Jurkat, Clone E6-1 (cell line): ENCODE measurements around the gene TMEM183A.
A peak's percentile ranks its signal among the peaks of the same experiment; 100 is the strongest.

Experiments
- DNase-seq: peaks from one replicate; pipeline ENCODE4 v3.0.0-alpha.2; 2011; ENCODE audit warnings: low read depth, low spot score
- H3K4me3 ChIP-seq: 2 replicates; pipeline ENCODE4 v1.5.1; 2011; ENCODE audit warnings: mild to moderate bottlenecking, low read length, control low read depth, moderate library complexity

The TMEM183A gene

GRCh38 chr1:203026031-203026665, 19.0 kb downstream of the TMEM183A start, which contains the start of gene PPFIA4:
PPFIA4 (plus strand) TSS chr1:203026491; CDS start chr1:203039009, 12,518 bp downstream.
- H3K4me3 ChIP-seq: peak within 1 kb of the TSS; percentile 58
- peak; percentile 60 for DNase-seq

DNA sequence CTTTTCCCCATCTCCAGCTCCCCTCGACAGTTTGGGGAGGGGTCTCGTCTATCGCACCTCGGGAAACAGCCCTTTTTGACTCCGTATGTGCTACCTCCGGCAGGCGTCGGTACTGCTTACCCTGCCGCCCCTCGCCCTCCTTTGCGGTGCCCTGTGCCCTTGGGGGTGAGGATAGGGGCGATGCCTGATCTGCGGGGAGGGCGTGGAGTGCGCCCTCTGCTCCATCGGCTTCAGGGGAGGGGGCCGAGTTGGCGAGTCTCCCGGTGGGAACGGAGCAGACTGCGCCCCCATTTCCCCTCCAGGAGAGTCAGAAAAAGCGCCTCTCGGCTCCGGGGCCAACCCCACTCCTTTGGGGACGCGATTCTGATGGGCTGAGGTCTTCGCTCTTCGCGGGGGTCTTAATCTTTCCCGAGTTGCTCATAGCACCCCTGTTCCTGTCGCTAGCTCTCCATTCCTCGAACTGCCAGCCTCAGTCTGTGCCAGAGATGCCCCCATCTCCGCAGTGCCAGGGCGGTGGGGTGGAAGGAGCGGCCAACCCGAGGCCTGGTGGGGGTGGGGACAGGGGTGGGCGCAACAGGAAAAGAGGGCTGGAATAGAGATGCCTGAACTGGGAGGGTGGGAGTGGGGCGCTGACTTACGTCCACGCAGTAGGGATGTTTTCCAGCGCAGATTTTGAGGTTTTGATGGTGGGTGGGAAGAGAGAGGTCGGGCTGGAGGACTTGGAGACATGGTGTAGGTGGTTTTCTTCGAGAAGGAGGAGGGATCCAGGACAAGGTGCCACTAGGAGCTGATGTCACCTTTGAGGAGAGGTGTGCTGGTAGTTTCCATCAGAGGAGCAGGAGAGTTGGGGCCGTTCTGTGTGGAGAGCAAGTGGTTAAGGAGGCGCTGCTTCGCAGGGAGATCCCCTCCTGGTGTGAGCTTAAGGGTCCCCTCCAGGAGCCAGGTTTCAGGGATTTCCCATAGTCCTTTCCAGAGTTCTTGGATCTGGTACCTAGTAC, 19.8 kb downstream of the TMEM183A start:
- H3K4me3 ChIP-seq: peak overlapping the region; percentile 58
- no peak for DNase-seq

DNA sequence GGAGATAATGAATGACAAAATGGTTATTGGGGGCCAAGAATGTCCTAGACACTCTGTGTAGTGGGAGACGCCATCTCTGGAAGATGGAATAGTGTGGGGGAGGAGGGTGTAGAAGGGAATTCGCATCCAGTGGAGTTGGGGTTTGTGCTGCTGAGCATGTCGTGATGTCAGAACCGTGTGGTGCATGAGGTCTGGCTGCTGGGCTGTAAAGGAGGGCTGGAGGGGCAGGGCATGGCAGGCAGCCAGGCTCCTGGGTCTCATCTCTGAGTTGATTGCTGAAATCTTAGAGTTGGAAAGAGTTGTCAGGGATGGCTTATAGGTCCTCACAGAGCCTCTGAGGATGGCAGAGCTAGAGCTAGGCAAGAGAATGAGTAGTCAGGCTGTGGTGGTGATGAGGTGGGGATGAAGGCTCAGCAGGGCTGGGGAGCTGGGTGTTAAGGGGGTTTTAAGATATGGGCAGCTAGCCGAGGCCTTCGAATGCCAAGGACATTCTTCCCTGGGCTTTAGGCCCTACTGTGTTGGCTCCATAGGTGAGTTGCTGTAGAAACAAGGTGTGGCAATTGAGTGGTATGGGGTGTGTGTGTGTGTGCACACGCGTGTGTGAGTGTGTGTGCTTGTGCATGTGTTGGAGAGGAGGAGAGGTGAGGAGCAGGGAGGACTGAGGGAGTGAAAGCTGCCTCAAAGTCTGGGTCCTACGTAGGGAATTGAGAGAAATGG, 21.1 kb downstream of the TMEM183A start:
- no peak overlapping the region for H3K4me3 ChIP-seq
- no peak for DNase-seq

DNA sequence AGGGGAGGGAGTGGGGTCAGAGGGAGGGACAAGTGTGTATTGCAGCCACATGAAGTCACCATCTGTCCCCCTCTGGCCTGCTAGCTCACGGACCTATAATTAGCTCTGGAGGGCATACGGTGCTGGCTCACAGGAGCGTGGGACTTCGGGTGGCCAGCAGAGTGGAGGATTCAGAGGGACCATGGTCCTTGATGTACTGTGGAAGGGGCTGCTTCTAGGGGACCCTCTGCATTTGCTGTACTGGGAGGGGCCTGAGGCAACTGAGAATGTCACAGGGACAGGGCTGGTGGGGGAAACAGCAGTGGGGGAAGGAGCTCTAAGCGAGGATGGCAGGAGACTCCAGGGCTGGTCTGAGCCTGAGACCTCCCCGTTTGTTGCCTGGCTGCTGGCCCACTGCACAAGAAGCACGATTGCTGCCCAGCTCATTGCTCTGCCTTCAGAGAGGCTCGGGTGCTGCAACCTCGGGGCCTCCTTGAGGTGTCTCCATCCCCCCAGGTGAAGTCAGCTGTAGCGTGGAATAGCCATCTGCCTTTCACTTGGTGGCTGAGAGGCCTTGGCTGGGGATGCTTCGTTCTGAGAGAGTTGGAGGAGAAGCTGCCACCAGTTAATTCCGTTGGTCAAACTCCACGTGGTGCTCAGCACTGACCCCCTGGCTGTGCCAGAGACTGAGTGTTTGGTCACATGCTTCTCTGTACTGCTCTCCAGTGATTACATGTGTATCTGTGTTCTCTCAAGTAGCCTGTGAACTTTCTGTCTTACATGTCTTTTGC, 21.8 kb downstream of the TMEM183A start:
- no peak for DNase-seq
- H3K4me3 ChIP-seq: no peak overlapping the region

GRCh38 chr1:203031467-203031866, 24.3 kb downstream of the TMEM183A start:
- no peak for DNase-seq
- H3K4me3 ChIP-seq: no peak overlapping the region

GRCh38 chr1:203033287-203033686, 26.1 kb downstream of the TMEM183A start:
- H3K4me3 ChIP-seq: no peak overlapping the region
- no peak for DNase-seq

- no peak overlapping the region for H3K4me3 ChIP-seq
- no peak for DNase-seq
Observed at GRCh38 chr1:203033917-203034316, 26.7 kb downstream of the TMEM183A start.

DNA sequence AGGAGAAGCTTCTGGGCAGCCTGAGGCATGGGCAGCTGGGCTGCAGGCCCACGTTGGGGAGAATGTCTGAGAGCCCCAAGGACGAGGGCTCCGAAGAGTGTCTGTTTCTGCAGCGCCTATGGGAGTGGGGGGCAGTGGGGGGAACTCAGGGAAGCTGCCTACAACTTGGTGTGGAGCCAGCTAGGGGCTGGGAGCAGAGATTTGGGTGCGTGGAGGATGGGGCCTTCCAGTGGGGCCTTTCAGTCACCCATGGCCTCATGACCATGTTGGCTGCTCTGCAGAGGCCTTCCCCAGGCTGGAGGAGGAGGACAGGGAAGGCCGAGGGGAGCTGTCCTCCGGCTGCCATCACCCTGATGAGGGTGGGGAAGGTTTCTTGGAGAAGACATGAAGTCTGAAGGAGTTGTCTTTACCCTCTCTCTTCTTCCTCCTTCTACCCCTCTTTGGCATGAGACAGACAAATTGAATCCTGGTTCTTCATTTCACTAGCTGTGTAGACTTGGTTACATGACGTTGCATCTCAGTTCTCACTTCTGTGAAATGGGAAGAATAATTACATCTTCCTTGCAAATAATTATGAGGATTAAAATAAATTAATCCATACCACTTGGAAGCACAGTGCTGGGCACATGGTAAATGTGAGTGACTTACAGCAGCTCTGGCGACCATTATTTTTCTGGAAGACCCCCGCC, 27.4 kb downstream of the TMEM183A start:
- no peak overlapping the region for H3K4me3 ChIP-seq
- no peak for DNase-seq

DNA sequence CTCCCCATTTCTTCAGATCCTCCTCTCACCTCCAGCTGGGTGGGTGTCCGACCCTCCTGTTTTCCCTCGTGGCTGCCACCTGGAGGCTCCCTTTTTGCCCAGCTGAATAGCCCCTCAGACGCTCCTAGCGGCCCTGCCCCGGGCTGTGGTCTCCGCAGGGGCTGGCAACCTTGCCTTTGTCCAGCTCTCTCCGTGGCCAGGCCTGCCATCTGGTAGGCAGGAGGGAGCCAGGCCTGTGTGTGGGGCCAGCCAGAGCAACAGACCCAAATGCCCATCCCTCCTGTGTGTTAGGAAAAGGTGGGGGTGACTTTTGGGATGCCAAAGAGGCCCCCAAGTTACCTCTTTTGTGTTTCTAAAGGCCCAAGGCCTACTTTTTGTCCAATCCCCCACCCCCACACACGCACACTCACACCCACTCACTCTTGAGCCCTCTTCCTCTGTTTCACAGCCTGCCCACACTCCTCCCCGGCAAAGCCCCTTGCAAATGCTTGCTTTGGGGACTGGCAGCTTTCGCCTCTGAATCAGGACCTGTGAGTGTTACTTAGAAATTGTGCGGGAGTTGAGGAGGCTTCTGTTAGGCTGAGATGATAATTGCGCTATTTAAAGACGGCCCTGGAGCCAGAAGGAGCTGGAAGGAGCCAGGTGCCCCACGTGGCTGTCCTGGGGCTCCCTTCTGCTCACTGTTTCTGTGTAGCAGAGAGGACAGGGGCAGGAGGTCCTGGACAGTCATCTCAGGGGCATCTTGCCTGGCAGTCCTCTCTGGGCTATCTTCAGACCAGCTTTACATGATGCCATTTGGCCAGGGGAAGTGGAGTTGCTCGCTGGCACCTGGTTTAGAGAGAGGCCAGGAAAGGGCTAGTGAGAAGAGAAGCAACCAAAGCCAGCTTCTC, 28.2 kb downstream of the TMEM183A start:
- no peak for DNase-seq

GRCh38 chr1:203036135-203036534, 29.0 kb downstream of the TMEM183A start:
- DNase-seq: no peak
- no peak overlapping the region for H3K4me3 ChIP-seq

More for the DNA sequence above, 28.2 kb downstream of the TMEM183A start:
- no peak overlapping the region for H3K4me3 ChIP-seq

GRCh38 chr1:203036537-203036936, 29.4 kb downstream of the TMEM183A start:
- no peak overlapping the region for H3K4me3 ChIP-seq
- no peak for DNase-seq

GRCh38 chr1:203037509-203038190, 30.5 kb downstream of the TMEM183A start:
- H3K4me3 ChIP-seq: no peak overlapping the region

DNA sequence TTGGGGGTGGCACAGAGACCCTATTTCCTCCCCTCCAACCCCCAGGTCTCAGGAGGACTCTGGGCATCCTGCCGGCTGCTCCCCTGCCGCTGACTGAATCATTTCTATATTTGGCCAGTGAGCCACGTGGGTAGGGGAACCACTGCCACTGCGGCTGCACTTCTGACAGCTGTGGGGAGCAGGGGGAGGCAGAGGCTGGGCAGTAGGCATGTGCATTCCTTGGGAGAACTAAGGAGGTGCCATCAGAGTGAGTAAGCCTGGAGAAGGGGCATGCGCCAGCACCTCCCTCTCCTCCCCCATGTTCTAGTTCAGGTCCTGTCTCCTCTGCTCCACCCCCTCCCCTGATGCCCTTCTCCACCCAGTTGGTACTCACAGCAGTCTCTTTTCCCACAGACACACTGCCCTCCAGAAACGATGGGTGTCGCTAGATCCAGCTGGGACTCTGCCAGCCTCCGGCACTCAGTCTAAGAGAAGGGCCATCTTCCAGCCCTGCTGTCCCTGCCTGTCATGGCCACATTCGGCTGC, 31.1 kb downstream of the TMEM183A start:
- no peak for DNase-seq
- H3K4me3 ChIP-seq: no peak overlapping the region

More at GRCh38 chr1:203037509-203038190, 30.5 kb downstream of the TMEM183A start:
- no peak for DNase-seq

DNA sequence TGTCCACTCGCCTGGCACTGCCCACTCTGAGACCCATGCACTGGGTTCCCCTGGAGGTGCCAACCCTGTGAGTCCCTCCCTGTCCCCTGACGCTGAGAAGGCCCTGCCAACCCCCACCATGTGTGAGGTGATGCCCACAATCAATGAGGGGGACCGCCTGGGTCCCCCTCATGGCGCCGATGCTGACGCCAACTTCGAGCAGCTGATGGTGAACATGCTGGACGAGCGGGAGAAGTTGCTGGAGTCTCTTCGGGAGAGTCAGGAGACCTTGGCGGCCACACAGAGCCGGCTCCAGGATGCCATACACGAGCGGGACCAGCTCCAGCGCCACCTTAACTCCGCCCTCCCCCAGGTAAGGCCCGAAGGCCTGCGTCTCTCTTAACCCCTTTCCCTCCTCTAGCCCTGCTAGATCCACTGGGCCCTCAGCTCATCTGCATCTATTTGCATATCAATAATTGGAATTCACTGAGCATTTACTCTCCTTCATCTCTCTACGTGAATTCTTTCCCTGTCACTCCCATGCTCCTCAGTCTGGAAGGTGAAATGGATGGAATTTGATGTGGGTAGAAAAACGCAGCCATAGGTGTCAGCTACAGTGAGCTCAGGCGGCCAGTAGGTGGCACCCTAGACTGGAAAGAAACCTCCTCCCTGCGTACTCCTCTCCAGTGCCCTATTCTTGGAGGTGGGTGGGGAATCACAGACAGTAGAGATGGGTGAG, 31.9 kb downstream of the TMEM183A start:
- H3K4me3 ChIP-seq: no peak overlapping the region
- peak; percentile 59 for DNase-seq

DNA sequence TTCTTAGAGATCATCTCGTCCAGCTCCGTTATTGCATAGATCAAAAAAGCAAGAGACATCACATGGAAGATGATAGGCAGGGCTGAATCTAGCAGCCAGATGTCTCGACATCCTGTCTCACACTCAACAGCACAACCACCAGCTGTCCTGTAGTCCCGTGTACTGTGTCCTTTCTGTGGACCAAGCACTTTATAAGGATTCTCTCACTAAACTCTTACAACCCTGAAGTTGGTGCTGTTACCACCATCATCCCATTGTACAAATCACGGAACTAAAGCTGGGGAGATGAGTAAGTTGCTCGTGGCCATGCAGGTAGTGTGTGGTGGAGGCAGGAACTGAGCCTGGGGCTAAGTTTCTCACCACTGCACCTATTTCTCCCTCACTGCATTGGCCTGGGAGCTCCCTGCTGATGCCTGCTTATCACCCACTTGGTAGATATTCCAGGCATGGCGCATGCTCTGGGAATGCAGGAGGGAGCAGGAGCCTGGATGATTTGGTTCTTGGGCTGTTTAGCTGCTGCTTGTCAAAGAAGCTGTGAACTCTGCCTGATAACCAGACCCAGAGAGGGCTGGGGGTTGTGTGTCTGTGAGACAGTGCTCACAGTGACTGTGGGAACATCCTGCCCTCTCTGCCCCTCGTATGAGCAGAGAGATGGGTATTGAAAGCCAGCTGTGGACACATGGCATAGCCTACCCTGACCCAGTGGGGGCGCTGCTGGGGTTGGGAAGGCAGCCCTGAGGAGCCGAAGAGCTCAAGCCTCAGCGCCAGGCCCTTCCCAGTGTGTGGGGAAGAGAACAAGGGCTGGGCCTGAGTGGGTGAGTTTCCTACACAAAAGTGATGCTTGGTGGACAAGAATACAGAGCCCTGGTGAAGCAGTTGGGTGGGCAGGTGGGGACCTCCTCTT, 32.7 kb downstream of the TMEM183A start:
- DNase-seq: peak; percentile 26
- no peak overlapping the region for H3K4me3 ChIP-seq
